GM10266 (cell line): ENCODE data around the gene HERC5.
A peak's percentile ranks its signal among the peaks of the same experiment; 100 is the strongest.

Source experiments
- DNase-seq: peaks from one replicate; pipeline ENCODE4 v3.0.0; 2012; ENCODE audit errors: extremely low spot score
- TF ChIP-seq, protein P1 (sequence below): IDR thresholded peaks from 2 replicates; pipeline ENCODE4 v1.5.1; 2012; ENCODE audit warnings: mild to moderate bottlenecking, low read depth; ENCODE audit not compliant: control insufficient read depth, insufficient read depth; ENCODE audit errors: missing control alignments

HERC5 gene

DNA sequence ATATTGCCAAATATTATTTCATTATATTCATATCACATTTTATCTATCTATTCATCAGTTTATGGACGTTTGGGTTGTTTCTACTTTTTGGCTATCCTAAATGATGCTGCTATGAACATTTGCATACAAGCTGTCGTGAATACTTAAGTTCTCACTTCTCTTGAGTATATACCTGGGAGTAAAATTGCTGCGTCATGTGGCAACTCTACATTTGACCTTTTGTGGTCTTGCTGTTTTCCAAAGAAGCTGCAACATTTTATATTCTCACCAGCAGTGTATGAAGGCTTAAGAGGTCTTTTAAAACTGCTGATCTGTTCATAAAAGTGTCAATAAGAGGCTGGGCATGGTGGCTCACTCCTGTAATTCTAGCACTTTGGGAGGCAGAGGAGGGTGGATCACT, 60.9 kb downstream of the HERC5 start:
- TF ChIP-seq, protein P1, sequence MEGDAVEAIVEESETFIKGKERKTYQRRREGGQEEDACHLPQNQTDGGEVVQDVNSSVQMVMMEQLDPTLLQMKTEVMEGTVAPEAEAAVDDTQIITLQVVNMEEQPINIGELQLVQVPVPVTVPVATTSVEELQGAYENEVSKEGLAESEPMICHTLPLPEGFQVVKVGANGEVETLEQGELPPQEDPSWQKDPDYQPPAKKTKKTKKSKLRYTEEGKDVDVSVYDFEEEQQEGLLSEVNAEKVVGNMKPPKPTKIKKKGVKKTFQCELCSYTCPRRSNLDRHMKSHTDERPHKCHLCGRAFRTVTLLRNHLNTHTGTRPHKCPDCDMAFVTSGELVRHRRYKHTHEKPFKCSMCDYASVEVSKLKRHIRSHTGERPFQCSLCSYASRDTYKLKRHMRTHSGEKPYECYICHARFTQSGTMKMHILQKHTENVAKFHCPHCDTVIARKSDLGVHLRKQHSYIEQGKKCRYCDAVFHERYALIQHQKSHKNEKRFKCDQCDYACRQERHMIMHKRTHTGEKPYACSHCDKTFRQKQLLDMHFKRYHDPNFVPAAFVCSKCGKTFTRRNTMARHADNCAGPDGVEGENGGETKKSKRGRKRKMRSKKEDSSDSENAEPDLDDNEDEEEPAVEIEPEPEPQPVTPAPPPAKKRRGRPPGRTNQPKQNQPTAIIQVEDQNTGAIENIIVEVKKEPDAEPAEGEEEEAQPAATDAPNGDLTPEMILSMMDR: no peak
- DNase-seq: no peak

DNA sequence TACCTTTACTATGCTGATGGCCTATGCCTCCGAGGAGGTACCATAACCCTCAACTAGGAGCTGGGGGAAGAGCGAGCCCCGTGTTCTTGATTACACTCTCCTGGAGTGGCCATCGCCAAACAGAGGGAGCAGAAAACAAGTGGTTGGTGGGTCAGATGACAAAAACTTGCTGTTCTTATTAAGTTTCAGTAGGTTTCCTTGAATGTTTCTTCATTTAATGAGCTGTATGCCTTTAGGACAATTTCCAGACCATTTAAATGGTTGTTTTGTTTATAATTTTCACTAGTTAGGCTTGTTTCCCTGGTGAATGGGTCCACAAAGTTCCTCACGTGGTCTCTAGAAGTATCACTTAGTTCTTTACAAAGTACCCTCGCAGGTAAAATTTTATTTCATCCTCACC, 62.0 kb downstream of the HERC5 start:
- TF ChIP-seq, protein P1: no peak
- DNase-seq: no peak

DNA sequence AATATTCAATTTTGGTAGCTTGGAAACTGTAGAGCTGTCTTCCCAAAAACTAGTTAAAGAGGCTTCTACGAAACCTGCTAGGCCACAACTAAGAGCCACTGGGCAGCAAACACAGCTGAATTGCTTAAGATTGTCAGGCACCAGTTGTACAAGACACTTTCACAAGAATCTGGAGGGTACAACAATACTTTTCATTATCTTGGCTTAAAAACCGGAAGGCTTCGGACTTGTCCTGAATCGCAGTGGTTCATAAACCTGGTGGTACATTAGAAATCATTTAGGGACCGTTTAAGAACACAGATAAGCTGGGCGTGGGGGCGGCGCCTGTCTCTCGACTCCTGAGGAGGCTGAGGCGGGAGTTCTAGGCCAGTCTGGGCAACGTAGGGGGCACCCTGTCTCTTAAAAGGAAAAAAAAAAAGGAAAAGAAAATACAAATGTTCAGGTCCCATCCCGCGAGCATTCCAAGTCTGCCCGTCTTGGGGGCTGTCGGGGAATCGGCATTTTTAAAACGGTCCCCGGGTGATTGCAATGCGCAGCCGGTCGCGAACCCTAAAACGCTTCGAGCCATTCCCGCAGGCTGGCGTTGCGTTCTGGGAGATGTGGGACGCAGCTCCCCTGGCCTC, 65.9 kb downstream of the HERC5 start:
- TF ChIP-seq, protein P1: no peak

DNA sequence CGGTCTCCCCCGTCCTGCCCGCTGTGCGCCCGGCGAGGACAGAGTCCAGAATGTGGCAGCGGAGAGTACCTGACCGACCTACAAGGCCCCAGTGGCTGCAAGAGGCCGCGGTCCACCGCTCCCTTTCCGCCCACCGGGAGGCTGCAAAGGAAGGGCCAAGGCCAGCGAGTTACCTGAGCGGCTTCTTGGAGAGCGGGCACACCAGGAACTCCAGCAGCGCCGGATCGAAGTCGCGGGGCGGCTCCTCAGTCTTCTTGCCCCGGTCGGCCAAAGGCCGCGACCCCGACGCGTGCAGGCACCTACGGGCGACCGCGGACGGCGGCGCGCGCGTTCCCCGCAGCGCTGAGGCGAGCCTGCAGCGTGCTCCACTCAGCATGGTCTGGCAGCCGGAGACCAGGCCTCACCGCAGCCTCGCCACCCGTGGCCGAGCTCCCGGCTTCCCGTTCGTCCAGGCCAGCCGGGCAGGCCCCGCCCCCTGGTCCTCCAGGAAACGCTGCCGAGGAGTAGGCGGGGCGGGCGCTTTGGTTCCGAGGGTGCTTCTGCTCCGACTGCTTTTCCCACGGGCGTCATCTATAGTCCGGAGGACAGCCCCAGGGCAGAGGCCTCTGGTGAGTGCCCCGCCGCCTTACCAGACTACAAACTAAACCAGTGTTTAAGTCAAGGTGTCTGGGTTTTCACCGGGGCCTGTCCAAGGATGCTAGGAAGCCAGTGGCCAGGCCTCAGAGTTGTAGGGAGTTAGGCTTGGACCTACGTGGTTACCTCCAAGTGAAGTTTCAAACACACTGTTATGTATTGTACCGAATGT, 66.6 kb downstream of the HERC5 start, which contains the start of gene PYURF:
Gene PYURF, minus strand, starts transcription at position 452 of the 805 bp plus-strand sequence. Its CDS starts 76 bp downstream, at position 376.
- TF ChIP-seq, protein P1: no peak
- DNase-seq: peak; percentile 86

More for the DNA sequence above, 65.9 kb downstream of the HERC5 start:
- DNase-seq: peak; percentile 38

DNA sequence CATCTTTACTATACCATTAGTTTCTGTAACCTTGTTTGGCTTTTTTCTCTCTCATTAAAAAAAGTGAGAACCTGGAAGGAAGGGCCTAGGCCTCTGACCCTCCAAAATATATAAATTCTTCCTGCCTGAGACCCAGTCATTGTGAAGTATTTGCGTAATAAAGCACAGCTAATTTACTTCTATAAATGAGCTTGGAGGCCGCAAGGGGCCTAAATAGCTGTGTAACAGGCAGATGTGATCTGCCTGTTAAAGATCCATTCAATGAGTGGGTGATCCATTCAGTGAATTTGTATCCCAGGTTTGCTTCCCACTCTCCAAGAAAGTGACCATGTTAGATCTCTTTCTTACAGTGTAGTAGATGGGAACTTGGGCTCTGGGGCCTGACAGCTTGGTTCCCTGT, 67.3 kb downstream of the HERC5 start:
- no peak for DNase-seq
- TF ChIP-seq, protein P1: no peak

DNA sequence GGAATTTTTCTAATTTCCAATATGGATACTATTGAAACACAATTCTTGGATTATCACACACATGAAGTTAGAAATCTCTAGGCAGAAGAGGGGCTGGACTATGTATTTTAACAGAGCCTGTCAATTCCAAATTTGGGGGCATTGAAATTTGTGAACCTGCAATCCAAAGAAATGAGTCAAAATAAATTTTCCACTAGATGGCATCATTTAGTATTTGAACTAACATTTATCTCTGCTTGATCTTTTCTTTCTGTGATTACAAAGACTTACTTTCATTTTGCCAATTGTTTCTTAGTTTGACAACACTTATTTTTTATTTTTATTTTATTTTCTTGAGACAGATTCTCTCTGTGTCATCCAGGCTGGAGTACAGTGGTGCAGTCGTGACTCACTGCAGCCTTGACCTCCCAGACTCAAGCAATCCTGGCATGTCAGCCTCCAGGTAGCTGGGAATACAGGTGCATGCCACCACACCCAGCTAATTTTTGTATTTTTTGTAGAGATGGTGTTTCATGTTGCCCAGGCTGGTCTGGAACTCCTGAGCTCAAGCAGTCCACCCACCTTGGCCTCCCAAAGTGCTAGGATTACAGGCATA, 69.4 kb downstream of the HERC5 start:
- TF ChIP-seq, protein P1: peak; percentile 29
- DNase-seq: peak; percentile 27
